GM19468 (cell line): Measurements from ENCODE around the gene CROCC2.

Experiments
- ATAC-seq: cut with Tn5 transposase; IDR thresholded peaks from one replicate; pipeline ENCODE4 v1.9.1; 2021; ENCODE audit warnings: mild to moderate bottlenecking, moderate library complexity, moderate number of reproducible peaks; ENCODE audit not compliant: unreplicated experiment; ENCODE audit errors: extremely low read depth

CROCC2 gene

DNA sequence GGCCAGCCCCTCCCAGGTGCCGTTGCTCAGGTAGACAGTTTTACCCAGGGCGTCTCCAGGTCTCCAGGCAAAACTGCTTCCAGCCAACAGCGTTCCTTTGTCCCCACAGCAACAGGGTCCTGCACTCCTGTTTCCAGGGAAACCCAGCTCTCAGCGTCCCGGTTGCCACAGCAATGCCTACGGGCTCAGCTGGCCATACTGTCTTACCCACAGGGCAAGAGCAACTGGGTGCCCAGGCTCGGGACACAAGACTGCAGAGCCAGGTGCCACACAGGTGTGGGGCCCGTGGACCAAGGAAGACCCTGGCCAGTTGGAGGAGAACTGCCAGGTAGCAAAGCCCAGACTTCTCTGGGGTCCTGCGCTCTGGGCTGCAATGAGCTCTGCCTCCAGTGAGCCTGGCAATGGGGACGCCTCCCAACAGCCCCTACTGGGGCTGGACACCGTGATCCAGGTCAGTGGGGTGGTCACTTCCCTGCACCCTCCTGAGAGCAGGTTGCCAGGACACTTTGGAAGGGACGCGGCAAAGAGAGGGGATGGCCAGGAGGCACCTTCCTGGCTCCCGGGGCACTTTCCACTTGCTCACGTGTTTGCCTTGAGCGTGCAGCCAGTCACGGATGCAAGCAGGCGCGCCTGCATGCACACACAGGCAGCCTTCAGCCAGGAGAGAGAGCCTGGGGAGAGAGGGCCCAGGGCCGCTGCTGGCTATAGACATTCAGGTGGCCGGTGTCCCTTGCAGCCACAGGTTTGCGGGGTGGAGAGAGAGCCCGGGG is at the start of gene CROCC2:
Gene CROCC2 (plus strand): TSS at position 196 of the 770 bp plus-strand sequence. CDS start 178 bp downstream, at position 374.
- ATAC-seq: no peak

DNA sequence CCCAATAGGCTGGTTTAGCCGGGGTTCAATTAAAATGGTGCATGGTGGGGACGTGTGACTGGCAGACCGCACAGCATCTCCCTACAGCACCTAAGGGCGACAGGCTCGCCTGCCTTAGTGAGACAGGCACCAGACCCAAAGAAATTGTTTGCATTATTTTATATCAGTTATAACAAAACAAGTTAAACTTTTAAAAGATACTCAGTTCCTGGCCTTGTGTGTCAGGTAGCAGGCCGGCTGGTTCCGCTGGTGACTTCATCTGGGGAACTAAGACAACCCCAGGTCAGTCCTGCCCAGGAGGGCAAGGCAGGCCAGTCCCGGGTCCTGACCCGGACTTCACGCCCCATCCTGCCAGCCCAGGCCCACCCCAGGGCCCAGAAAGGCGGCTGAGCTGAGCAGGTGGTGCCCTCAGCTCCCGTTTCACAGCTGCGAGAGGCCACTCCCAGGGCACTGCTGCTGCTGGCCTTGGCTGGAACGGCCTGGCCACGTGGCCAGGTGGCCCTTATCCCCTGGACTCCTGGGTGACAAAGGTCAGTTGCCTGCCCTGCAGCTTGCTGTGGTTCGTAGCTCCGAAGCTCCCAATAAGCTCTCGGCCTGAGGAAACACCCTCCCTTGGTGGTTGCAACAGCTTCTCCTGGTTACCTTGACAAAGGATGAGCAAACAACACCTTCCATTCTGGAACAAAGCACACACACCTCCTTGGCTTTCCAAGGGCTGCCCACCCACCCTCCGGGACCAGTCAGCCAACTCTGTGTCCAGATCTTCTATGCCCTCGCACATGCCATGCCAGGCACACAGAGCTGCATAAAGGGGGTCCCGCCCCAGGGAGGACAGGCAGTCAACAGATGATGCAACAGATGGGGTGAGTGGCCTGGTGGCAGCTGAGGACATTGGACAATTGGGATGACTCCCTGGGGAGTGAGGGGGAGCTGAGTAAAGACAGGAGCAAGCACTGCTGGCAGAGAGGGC is 48.8 kb upstream of the CROCC2 start:
- no peak for ATAC-seq

- ATAC-seq: no peak
Observed at GRCh38 chr2:240858321-240858720, 47.8 kb upstream of the CROCC2 start.

DNA sequence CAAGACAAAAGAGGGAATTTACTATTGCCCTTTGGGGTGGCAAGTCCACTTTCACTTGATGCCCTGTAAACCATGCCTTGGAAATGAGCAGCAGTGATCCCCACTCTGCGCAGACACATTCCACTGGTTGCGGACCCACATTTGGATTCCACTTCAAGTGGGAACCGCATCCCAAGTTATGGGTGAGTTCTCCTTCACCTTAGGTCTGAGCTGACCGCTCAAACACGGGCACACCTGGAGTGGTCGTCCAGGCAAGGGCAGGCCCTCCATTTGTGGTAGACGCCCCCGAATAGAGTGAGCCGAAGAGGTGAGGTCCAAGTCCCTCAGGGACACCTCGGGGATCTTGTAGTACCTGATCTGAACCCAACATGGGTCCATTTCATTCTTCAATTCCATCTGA is 47.3 kb upstream of the CROCC2 start:
- ATAC-seq: no peak

- ATAC-seq: no peak
Observed at GRCh38 chr2:240861547-240861946, 44.6 kb upstream of the CROCC2 start.

GRCh38 chr2:240864475-240864874 is 41.7 kb upstream of the CROCC2 start:
- ATAC-seq: no peak

DNA sequence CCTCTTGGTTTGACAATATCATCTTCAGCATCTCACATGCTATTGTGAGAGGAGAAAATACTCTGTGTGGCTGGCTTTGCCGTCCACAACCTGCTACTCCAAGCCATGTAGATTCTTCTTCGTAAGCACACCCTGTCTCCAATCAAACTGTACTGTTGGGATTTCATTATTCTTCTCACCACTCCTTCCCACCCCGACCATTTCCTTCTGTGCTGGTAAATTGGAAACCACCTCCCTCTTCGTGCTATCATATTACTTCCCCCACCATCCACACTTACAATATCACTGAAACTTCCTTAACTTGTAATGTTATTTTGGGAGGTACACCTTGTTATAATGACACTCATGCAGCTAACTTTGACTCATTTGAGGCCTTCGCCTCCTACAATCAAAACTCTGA is 40.7 kb upstream of the CROCC2 start:
- no peak for ATAC-seq

DNA sequence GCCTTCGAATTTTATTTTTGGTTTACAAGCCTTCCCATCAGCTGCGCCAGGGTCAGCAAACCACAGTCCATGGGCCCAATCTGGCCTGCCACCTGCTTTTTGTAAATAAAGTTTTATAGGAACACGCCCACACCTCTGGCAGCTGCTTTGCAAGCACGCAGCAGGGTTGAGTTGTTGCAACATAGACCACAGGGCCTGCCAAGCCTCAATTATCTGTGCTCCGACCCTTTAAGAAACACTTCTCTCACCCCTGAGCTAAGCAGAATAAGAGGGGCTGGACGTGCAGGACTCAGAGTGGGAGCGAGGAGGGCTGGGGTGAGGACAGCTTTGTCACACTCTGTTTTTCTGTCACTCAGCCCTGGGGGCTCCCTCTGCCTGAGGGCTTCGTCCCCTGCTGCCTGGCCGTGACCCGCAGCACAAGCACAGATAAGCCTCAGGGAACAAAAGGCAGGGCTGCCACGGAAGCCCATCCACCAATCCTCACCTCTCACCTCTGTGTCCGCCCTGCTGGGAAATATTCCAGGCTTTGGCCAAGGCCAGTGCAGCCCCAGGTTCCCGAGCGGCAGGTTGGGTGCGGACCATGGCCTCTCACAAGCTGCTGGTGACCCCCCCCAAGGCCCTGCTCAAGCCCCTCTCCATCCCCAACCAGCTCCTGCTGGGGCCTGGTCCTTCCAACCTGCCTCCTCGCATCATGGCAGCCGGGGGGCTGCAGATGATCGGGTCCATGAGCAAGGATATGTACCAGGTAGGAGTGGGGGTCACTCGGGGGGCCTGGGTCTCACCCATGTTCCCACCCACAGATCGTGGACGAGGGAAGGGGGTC is 37.6 kb upstream of the CROCC2 start, which contains the start of gene AGXT:
Gene AGXT (plus strand): TSS at position 539 of the 823 bp plus-strand sequence. CDS start 42 bp downstream, at position 581.
- ATAC-seq: no peak

DNA sequence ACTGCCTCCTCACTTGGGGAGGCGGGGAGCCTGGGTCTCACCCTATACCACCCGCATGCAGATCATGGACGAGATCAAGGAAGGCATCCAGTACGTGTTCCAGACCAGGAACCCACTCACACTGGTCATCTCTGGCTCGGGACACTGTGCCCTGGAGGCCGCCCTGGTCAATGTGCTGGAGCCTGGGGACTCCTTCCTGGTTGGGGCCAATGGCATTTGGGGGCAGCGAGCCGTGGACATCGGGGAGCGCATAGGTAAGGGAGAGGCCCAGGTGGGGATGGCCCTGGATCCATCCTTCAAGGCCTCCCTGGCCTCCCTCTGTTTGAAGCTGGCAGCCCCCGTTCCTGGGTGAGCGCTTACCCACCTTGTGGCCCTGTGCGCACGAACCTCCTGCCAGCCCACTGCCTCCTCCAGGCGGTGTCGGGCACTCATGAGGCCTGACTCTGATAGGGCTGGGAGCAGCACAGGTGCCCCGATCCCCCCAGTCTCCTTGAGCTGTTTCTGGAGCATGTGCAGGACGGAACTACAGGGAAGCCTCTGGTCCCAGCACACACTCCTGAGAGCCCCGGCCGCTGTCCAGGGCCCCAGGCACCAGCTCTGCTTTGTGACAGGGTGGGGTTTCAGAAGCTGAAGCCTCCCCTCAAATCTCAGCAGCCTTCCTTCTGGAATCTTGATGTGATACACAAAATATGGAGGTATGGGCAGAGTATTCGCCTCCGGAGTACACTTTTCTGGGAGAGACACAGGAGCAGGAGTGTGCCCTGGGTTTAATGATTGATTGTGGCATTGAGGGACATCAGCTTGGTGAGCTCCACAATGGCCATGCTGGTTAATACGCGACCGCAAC is 36.8 kb upstream of the CROCC2 start:
- no peak for ATAC-seq

GRCh38 chr2:240869956-240870875 is 35.9 kb upstream of the CROCC2 start:
- no peak for ATAC-seq

DNA sequence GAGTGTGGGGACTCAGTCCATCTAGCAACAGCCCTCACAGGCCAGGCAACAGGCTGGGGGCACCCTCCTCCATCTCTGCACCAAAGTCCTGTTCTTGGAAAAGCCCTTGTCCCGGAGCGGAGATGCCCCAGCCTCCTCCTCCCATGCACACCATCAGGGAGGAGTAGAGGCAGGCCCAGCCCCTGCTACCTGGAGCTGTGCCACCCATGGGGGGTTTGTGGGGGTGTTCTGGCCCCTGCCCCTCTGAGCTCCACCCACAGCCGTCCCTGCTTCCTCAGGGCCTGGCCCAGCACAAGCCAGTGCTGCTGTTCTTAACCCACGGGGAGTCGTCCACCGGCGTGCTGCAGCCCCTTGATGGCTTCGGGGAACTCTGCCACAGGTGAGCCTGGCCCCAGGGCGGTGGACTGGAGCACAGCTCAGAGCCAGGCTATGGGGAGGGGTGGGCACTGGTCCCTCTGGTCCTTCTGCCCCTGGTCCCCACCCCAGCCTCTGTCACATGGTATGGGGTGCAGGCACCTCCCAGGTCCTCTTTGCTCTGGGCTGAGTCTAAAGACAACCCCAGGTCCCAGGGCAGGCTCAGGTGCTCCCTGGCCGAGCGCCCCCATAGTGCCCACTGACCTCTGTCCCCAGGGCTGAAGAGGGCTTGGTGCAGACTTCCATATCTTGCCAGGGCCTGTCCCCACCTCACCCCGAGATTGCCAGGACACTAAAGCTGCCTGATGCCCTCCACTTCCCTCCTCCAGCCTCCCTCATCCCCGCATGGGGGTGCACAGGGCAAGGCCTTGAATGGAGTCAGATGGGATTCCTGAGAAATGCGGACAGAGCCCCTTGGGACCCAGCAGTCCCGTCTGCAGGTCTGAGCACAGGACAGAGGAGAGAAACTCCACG is 34.8 kb upstream of the CROCC2 start:
- ATAC-seq: no peak

DNA sequence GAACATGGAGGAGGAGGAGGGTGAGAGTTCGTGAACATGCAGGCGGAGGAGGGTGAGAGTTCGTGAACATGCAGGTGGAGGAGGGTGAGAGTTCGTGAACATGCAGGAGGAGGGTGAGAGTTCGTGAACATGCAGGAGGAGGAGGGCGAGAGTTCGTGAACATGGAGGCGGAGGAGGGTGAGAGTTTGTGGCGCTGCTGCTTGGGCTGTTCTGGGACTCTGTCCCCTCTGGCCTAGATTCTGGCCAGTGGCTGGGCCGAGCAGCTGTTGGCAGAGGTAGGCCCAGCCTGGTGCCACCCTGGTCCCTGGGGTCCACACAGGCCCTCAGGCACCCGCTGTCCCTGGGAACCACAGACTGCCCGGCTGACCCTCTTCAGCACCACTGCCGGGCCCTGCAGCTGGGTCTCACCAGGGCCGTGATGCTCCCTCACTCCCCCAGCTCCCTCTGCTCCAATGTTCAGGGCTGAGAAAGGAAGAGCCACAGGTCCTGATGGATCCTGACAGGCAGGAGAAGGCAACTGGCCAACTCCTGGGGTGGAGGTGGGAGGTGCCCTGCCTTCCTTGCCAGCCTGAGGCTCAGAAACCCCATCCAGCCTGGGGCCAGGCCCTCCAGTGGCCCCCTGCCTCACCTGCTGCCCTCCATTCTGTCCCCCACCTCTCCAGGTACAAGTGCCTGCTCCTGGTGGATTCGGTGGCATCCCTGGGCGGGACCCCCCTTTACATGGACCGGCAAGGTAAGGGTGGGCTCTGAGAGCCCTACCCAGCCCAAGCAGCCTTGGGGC is 33.6 kb upstream of the CROCC2 start:
- no peak for ATAC-seq

DNA sequence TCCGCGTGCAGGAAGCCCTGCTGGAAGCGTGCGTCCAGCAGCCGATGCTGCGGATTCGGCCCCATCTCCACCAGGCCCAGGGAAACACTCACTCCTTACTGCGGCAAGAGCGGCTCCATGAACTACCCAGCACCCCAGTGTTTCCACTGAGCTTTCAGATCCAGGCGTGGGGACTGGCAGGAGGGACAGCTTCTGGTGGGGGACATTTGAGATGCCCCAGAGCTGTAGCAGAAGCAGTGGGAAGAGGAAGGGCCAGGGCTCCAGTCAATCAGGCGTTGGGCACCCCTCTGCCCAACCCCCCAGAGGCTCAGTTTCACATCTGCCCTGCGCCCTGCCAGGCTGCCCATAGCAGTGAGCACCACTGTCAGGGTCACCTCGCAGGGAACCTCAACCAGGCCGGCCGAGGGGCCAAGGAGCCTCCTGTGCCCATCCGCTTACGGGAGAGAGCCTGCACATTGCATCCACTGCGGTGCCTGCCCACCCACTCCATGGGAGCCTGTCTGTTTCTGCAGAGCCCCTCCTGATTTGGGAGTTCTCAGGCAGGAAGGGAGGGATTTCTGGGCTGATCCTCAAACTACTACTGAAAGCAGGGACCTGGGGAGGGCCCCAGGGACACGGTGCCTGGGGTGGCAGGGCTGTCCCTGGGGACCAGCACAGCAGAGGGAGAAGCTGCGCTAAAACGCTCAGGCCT is 32.9 kb upstream of the CROCC2 start:
- ATAC-seq: no peak

DNA sequence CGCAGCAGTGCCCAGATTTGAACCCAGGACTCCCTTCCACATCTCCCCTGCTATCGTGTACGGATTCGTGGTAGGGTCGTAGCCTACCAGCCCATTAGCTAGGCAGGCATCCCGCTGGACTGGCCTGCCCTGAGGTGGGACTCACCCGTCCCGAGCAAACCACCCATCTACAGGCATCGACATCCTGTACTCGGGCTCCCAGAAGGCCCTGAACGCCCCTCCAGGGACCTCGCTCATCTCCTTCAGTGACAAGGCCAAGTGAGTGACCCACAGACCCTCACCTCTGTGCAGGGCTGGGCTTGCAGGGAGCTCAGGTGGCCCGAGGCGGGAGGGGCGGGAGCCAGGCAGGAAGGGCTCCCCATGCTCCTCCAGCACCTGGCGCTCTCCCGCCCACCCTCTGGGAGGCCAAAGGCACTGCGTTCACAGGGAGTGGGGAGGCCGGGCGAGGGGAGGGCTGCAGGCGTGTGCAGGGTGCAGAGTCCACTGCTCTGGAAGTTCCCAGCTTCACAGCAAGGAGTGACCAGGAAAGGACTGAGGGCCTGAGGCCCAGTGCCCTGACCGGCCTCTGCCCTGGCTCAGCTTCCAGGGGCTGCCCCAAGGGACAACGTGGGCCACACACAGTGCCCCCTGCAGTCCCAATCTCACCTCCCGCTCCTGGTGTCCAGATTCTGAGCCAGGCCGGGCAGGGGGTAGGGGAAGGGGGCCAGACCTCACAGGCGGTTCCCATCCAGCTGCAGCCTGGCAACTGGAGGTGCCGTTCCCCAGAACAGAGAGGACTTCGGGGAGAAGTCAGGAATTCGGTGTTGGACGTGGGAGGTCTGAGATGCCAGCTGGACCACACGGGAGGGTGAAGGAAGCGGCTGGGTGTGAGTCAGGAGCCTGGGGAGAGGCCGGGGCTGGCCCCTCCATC is 32.1 kb upstream of the CROCC2 start:
- ATAC-seq: no peak

DNA sequence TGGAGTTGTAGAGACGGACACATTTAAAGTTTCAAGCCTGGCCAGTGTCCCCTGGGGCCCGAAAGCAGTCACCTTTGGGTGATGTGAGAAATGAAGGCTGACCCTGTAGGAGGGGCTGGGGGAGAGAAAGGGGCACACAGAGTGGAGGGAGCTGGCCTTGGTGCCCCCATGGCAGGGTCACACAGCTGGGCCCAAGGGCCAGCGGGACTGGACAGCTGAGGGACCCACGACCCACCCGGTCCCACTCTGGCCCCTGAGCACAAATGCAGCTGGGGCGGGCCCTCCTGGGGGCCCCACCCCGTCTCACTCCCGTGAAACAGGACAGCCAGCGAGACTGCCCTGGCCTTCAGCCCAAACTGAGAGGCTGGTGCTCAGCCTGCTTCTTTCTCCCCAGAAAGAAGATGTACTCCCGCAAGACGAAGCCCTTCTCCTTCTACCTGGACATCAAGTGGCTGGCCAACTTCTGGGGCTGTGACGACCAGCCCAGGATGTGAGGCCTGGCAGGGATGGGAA is 31.4 kb upstream of the CROCC2 start:
- no peak for ATAC-seq
